ENCODE measurements around the gene ARID1B. TPM values are rescaled to one million over a fixed set of nuclear protein-coding genes. Genes with fewer than 3 reads are reported as not detected.

Gene ARID1B
- total and polyA plus RNA-seq, 11 donors, result 15.3 to 76.1 (median 40.7) TPM

- peak in 2 of 4 donors; percentile 24 to 25 for ATAC-seq
- Histone ChIP-seq H3K4me3 (no peak overlapping the region), H3K27ac (peak overlapping the region; percentile 23 to 72 (median 50)), H3K36me3 (no peaks in the 10 kb centered on the region), H3K9me3 (no peaks in the 10 kb centered on the region), H3K4me1 (peaks cover 12 to 91% (median 69%) of the 10 kb centered on the region in 12 donors), H3K27me3 (no peaks in the 10 kb centered on the region)
- DNase-seq, result no peak
- TF ChIP-seq POLR2A (IDR thresholded peaks at IDR 0.05) (no peak), CTCF (IDR thresholded peaks at IDR 0.05) (no peak)
- intact Hi-C loops (cut with DNase I), result loop anchor here in 2 of 10 donors (5.0 kb wide), 2 partner anchors 35 to 75 kb away; partner anchors contain the start of gene ARID1B (in 1 of the 2)
- WGBS, 4 donors, result 71 to 80% (median 76%) methylated on average over 9 of the region's 9 CpGs
Measured at GRCh38 chr6:156852147-156852857, 75.1 kb downstream of the ARID1B start.

- ATAC-seq, result no peak
- DNase-seq, result no peak
- WGBS, 4 donors, result 43 to 64% (median 47%) methylated on average over 1 of the region's 1 CpG
- intact Hi-C loops (cut with DNase I), result loop anchor here in 2 of 10 donors (5.0 kb wide), 2 partner anchors 34 to 76 kb away; partner anchors contain the start of gene ARID1B (in 1 of the 2)
- H3K27ac ChIP-seq, result peak overlapping the region in 10 of 12 donors; percentile 31 to 72 (median 58)
- H3K4me3 ChIP-seq, result no peak overlapping the region
- H3K4me1 ChIP-seq, result peaks cover 12 to 91% (median 69%) of the 10 kb centered on the region in 12 donors
- no peaks in the 10 kb centered on the region for H3K9me3 ChIP-seq
- TF ChIP-seq POLR2A (IDR thresholded peaks at IDR 0.05) (no peak), CTCF (IDR thresholded peaks at IDR 0.05) (no peak)
- H3K36me3 ChIP-seq, result no peaks in the 10 kb centered on the region
- H3K27me3 ChIP-seq, result no peaks in the 10 kb centered on the region
Measured at GRCh38 chr6:156852858-156853216, 75.7 kb downstream of the ARID1B start.

- Histone ChIP-seq H3K4me1 (peaks cover 10 to 90% (median 62%) of the 10 kb centered on the region in 12 donors), H3K27ac (peak overlapping the region in 4 of 12 donors; percentile 63 to 72 (median 64)), H3K27me3 (no peaks in the 10 kb centered on the region), H3K9me3 (no peaks in the 10 kb centered on the region), H3K36me3 (no peaks in the 10 kb centered on the region), H3K4me3 (no peak overlapping the region)
- TF ChIP-seq CTCF (IDR thresholded peaks at IDR 0.05), result no peak
- TF ChIP-seq POLR2A (IDR thresholded peaks at IDR 0.05), result no peak
- intact Hi-C loops (cut with DNase I), result loop anchor here in 2 of 10 donors (5.0 kb wide), 2 partner anchors 34 to 76 kb away; partner anchors contain the start of gene ARID1B (in 1 of the 2)
- DNase-seq (no peak), ATAC-seq (no peak)
- 82 to 88% (median 87%) methylated on average over 5 of the region's 5 CpGs for WGBS, 4 donors
Measured at GRCh38 chr6:156853733-156854132, 76.6 kb downstream of the ARID1B start.

- ATAC-seq (no peak), DNase-seq (no peak)
- intact Hi-C loops (cut with DNase I), result loop anchor here in 2 of 10 donors (5.0 kb wide), 2 partner anchors 33 to 77 kb away; partner anchors contain the start of gene ARID1B (in 1 of the 2)
- no peaks in the 10 kb centered on the region for H3K27me3 ChIP-seq
- TF ChIP-seq CTCF (IDR thresholded peaks at IDR 0.05), result no peak
- no peak for TF ChIP-seq POLR2A (IDR thresholded peaks at IDR 0.05)
- H3K4me3 ChIP-seq, result no peak overlapping the region
- 84 to 90% (median 86%) methylated on average over 10 of the region's 10 CpGs for WGBS, 4 donors
- peaks cover under 1 to 89% (median 59%) of the 10 kb centered on the region in 12 donors for H3K4me1 ChIP-seq
- no peak overlapping the region for H3K27ac ChIP-seq
- H3K9me3 ChIP-seq, result no peaks in the 10 kb centered on the region
- no peaks in the 10 kb centered on the region for H3K36me3 ChIP-seq
Measured at GRCh38 chr6:156854466-156855161, 77.4 kb downstream of the ARID1B start.
